ENCODE data around the gene SLC16A3. TPM values are rescaled to one million over a fixed set of nuclear protein-coding genes. Genes with fewer than 3 reads are reported as not detected.

SLC16A3 gene
- polyA plus RNA-seq, 3 donors = 26.3 to 103 (median 35.3) TPM

DNA sequence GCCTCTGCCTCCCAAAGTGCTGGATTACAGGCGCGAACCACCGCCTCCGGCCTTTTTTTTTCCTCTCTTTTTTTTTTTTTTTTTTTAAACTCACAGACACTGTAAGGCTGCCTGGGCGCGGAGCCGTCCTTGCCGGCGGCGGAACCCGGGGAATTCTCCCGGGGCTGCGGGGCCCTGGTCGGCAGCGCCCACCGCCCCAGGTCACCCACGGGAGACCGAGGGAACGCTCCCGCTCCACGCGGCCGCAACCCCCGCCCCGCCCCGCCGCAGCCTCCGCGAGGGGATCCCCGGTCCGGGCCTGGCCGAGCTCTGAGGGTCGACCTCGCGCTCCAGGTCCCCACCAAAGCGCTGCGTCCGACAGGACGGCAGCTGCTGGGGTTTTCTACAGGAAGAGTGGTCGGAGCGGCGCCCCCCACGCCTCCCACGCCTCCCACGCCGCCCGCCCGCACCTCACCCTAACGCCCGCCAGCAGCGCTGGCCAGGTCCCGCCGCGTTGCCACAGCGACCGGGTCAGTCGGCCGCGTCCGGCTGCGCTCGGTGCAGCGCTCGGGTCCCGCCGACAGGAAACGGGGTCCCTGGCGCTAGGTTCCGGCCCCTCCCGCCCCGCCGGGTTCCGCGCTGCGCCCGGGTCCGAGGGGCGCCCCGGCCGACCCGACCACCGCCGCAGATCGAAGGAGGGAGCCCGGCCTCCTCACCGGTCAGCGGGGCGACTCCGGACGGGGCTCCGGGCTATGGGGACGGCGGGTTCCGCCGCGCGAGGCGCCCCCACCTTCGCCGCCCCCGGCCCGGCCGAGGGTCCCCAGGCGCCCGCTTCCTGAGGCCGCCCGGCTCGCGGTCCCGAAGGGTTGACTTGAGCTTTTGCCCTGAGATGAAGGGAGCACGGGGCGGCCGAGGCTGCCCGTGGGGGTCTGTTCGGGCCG is 16.3 kb upstream of the SLC16A3 start, which contains the start of gene CCDC57:
Gene CCDC57, minus strand, starts transcription at position 512 of the 920 bp plus-strand sequence. CDS start 10,898 bp downstream, outside the sequence.
- no peaks in the 10 kb centered on the region for H3K27me3 ChIP-seq (ENCODE audit: control insufficient read depth in 2 of 2, insufficient read depth in 2 of 2, low read length in 2 of 2)
- H2AFZ ChIP-seq (ENCODE audit: insufficient read depth, low read depth, low read length, poor library complexity, severe bottlenecking) = peak within 1 kb of the TSS; percentile 82
- no peaks in the 10 kb centered on the region for H3K9me3 ChIP-seq (replicated peaks in 1 of 2; ENCODE audit: control insufficient read depth in 1 of 2, insufficient read depth in 1 of 2, low read length in 2 of 2)
- DNase-seq = peak; percentile 72 to 77 (median 74)
- WGBS (ENCODE audit: insufficient coverage) = under 1% methylated on average over 116 of the region's 116 CpGs
- H3K9me3 Mint-ChIP-seq = peaks cover 0 to 2% (median 0%) of the 10 kb centered on the region in 7 donors
- peak within 1 kb of the TSS; percentile 92 for H3K4me2 ChIP-seq (replicated peaks; ENCODE audit: extremely low read depth, low read length, poor library complexity, severe bottlenecking)
- peaks cover 52 to 60% of the 10 kb centered on the region in 2 donors for H3K4me1 ChIP-seq (ENCODE audit: control insufficient read depth in 1 of 2, insufficient read depth in 2 of 2, low read length in 2 of 2)
- H3K36me3 Mint-ChIP-seq = peaks cover 2% of the 10 kb centered on the region in 2 donors
- intact Hi-C loops (cut with micrococcal nuclease) = no loop called here
- H4K20me1 ChIP-seq (ENCODE audit: insufficient read depth, low read length) = no peaks in the 10 kb centered on the region
- peaks cover 0 to 1% (median 0%) of the 10 kb centered on the region in 3 donors for H3K27me3 Mint-ChIP-seq (ENCODE audit: low read depth in 3 of 3)
- no peaks in the 10 kb centered on the region for H3K36me3 ChIP-seq (replicated peaks in 1 of 2; ENCODE audit: control insufficient read depth in 1 of 2, insufficient read depth in 2 of 2, low read length in 2 of 2)
- H3K27ac Mint-ChIP-seq = peak within 1 kb of the TSS in 6 of 7 donors; percentile 75 to 90 (median 83)
- TF ChIP-seq, protein P1, sequence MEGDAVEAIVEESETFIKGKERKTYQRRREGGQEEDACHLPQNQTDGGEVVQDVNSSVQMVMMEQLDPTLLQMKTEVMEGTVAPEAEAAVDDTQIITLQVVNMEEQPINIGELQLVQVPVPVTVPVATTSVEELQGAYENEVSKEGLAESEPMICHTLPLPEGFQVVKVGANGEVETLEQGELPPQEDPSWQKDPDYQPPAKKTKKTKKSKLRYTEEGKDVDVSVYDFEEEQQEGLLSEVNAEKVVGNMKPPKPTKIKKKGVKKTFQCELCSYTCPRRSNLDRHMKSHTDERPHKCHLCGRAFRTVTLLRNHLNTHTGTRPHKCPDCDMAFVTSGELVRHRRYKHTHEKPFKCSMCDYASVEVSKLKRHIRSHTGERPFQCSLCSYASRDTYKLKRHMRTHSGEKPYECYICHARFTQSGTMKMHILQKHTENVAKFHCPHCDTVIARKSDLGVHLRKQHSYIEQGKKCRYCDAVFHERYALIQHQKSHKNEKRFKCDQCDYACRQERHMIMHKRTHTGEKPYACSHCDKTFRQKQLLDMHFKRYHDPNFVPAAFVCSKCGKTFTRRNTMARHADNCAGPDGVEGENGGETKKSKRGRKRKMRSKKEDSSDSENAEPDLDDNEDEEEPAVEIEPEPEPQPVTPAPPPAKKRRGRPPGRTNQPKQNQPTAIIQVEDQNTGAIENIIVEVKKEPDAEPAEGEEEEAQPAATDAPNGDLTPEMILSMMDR (IDR thresholded peaks at IDR 0.05) = no peak
- peak within 1 kb of the TSS; percentile 72 to 76 for H3K4me3 Mint-ChIP-seq
- H3K27ac ChIP-seq (ENCODE audit: low read depth in 1 of 2, low read length in 2 of 2) = peak within 1 kb of the TSS in 1 of 2 donors; percentile 79
- H3K9ac ChIP-seq (ENCODE audit: insufficient read depth, low read length, poor library complexity, severe bottlenecking) = peak within 1 kb of the TSS; percentile 91
- H3K79me2 ChIP-seq (ENCODE audit: insufficient read depth, low read length) = peaks cover 9% of the 10 kb centered on the region
- H3K4me3 ChIP-seq (replicated peaks in 1 of 3; ENCODE audit: low read depth in 2 of 3, low read length in 3 of 3) = peak within 1 kb of the TSS; percentile 45 to 82 (median 65)
- peaks cover 45% of the 10 kb centered on the region for H3K4me1 Mint-ChIP-seq

DNA sequence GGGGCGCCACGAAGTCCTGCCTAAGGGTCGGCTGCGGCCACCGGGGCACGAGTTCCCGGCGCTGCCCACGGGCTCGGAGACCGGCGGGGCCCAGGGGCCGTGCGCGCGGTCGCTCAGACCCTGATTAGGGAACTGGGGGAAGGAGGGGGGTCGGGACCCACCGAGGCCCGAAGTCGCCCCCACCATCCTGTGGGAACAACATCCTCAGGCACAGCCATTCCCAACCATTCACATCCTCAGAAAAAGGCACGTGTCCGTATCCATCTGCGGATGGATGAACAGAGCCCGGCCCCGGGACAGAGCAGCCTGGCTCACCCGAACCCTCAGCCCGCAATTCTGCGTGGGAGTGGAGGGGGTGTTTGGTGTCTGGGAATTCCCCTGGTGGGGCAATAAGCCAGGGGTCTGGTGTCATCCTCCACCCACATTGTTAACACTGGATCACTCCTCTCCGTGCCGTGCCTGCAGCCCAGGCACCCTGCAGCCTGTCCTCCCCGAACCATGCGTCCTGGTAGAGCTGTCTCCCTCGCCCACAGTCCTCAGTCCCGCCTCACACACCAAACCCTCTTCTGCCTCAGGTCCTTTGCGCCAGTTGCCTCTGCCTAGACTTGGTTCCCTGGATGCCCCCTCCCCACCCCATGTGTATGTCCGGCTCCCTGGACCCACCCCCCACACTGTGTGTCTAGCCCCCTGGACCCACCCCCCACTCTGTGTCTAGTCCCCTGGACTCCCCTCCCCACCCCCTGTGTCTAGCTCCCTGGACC is 15.4 kb upstream of the SLC16A3 start:
- peak overlapping the region; percentile 61 to 76 for H3K4me3 Mint-ChIP-seq
- H4K20me1 ChIP-seq (ENCODE audit: insufficient read depth, low read length) = no peaks in the 10 kb centered on the region
- H2AFZ ChIP-seq (ENCODE audit: insufficient read depth, low read depth, low read length, poor library complexity, severe bottlenecking) = peak overlapping the region; percentile 82
- WGBS (ENCODE audit: insufficient coverage) = 38% methylated on average over 11 of the region's 37 CpGs
- no peaks in the 10 kb centered on the region for H3K27me3 ChIP-seq (ENCODE audit: control insufficient read depth in 2 of 2, insufficient read depth in 2 of 2, low read length in 2 of 2)
- DNase-seq = peak; percentile 64 to 81 (median 65)
- TF ChIP-seq, protein P1 (IDR thresholded peaks at IDR 0.05) = no peak
- H3K36me3 ChIP-seq (replicated peaks in 1 of 2; ENCODE audit: control insufficient read depth in 1 of 2, insufficient read depth in 2 of 2, low read length in 2 of 2) = no peaks in the 10 kb centered on the region
- peaks cover 0 to 2% (median 0%) of the 10 kb centered on the region in 7 donors for H3K9me3 Mint-ChIP-seq
- peak overlapping the region in 6 of 7 donors; percentile 75 to 90 (median 83) for H3K27ac Mint-ChIP-seq
- peaks cover 0 to 1% (median 0%) of the 10 kb centered on the region in 3 donors for H3K27me3 Mint-ChIP-seq (ENCODE audit: low read depth in 3 of 3)
- peaks cover 0 to under 1% of the 10 kb centered on the region in 2 donors for H3K36me3 Mint-ChIP-seq
- intact Hi-C loops (cut with micrococcal nuclease) = no loop called here
- peaks cover 14% of the 10 kb centered on the region for H3K79me2 ChIP-seq (ENCODE audit: insufficient read depth, low read length)
- peak overlapping the region; percentile 36 to 82 (median 65) for H3K4me3 ChIP-seq (replicated peaks in 1 of 3; ENCODE audit: low read depth in 2 of 3, low read length in 3 of 3)
- peak overlapping the region; percentile 92 for H3K4me2 ChIP-seq (replicated peaks; ENCODE audit: extremely low read depth, low read length, poor library complexity, severe bottlenecking)
- H3K4me1 ChIP-seq (ENCODE audit: control insufficient read depth in 1 of 2, insufficient read depth in 2 of 2, low read length in 2 of 2) = peaks cover 60 to 68% of the 10 kb centered on the region in 2 donors
- H3K27ac ChIP-seq (ENCODE audit: low read depth in 1 of 2, low read length in 2 of 2) = peak overlapping the region in 1 of 2 donors; percentile 79
- H3K4me1 Mint-ChIP-seq = peaks cover 50% of the 10 kb centered on the region
- H3K9ac ChIP-seq (ENCODE audit: insufficient read depth, low read length, poor library complexity, severe bottlenecking) = peak overlapping the region; percentile 91
- no peaks in the 10 kb centered on the region for H3K9me3 ChIP-seq (replicated peaks in 1 of 2; ENCODE audit: control insufficient read depth in 1 of 2, insufficient read depth in 1 of 2, low read length in 2 of 2)
